AG09309 (cell line): ENCODE measurements around the gene ELMO3.

Experiments
- DNase-seq: peaks from one replicate; pipeline ENCODE4 v3.0.0-alpha.2; 2010; ENCODE audit warnings: low read depth
- H3K4me3 ChIP-seq: 2 replicates; pipeline ENCODE4 v1.5.1; 2011; ENCODE audit warnings: mild to moderate bottlenecking, low read depth, low read length, moderate library complexity; ENCODE audit not compliant: control insufficient read depth
- TF ChIP-seq, protein P1 (sequence below): IDR thresholded peaks from 2 replicates; pipeline ENCODE4 v1.5.1; 2011; ENCODE audit warnings: mild to moderate bottlenecking, low read depth, low read length, inconsistent platforms; ENCODE audit not compliant: insufficient read depth, control insufficient read depth; ENCODE audit errors: missing control alignments

ELMO3 gene

DNA sequence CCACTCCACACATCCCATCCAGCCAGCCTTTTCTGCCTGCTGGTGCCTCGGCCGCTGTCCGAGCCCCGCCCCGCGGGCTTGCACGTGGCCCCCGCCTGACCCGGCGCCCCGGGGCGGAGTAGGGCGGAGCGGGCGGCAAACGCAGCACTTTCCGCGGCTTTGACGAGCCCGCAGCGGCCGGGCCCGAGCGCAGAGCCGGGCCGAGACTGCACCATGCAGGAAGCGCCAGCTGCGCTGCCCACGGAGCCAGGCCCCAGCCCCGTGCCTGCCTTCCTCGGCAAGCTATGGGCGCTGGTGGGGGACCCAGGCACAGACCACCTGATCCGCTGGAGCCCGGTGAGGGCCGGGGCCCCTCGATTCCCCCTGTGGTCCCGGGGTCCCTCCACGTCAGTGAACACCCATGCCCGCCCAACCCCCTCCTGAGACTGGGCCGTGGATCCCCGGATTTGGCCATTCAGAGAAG is 34.3 kb upstream of the ELMO3 start, which contains the start of gene HSF4:
HSF4 (plus strand) TSS at position 147 of the 463 bp plus-strand sequence; CDS start at position 214, 67 bp downstream.
- no peak for DNase-seq
- H3K4me3 ChIP-seq = no peak within 1 kb of the TSS
- TF ChIP-seq, protein P1, sequence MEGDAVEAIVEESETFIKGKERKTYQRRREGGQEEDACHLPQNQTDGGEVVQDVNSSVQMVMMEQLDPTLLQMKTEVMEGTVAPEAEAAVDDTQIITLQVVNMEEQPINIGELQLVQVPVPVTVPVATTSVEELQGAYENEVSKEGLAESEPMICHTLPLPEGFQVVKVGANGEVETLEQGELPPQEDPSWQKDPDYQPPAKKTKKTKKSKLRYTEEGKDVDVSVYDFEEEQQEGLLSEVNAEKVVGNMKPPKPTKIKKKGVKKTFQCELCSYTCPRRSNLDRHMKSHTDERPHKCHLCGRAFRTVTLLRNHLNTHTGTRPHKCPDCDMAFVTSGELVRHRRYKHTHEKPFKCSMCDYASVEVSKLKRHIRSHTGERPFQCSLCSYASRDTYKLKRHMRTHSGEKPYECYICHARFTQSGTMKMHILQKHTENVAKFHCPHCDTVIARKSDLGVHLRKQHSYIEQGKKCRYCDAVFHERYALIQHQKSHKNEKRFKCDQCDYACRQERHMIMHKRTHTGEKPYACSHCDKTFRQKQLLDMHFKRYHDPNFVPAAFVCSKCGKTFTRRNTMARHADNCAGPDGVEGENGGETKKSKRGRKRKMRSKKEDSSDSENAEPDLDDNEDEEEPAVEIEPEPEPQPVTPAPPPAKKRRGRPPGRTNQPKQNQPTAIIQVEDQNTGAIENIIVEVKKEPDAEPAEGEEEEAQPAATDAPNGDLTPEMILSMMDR = no peak

DNA sequence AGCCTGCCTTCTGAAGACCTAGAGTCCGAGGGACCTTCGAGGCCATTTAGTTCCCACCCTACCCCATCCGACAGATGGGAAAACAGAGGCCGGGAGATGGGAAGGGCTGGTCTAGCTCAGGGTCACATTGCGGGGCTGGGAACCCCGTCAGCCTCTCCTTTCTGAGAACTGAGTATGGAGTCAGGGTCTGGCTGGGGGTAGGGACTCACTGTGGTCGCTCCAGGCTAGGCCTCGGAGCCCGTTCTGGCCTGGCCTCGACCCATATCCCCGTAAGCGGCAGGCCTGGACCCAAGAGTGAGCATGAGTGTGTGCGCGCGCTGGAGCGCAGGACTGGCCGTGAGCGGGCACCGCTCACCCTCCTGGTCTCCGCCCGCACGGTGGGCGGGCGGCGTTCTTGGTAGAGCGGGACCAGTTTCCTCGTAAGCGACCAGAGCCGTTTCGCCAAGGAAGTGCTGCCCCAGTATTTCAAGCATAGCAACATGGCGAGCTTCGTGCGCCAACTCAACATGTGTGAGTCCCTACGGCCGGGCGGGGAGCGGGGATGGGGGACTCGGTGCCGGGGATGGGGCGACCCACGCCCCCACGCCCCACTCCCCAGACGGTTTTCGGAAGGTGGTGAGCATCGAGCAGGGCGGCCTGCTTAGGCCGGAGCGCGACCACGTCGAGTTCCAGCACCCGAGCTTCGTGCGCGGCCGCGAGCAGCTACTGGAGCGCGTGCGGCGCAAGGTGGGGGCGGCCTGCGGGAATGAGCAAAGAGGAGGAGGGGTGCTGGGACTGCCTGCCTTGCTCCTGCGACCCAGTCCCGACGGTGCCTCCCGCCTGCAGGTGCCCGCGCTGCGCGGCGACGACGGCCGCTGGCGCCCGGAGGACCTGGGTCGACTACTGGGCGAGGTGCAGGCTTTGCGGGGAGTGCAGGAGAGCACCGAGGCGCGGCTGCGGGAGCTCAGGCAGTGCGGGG is 33.5 kb upstream of the ELMO3 start:
- H3K4me3 ChIP-seq = no peak overlapping the region
- TF ChIP-seq, protein P1 = no peak
- DNase-seq = no peak

DNA sequence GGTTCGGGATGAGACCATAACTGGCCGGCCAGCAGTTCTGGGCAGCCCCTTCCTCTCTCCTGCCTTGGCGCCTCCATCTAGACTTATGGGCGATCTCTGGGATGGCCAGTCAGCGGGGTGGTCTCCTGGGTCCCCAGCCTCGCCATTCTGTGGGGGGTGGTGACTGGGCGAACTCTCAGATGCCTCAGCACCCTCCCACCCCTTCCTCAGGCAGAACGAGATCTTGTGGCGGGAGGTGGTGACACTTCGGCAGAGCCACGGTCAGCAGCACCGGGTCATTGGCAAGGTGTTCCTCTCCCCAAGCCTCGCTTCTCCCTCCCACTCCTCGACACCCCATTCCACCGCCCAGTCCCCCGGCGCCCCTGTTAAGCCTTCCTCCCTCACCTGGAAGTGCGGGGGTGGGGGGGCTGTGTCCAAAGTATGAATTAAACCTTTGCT is 32.8 kb upstream of the ELMO3 start:
- TF ChIP-seq, protein P1 = no peak
- H3K4me3 ChIP-seq = no peak overlapping the region
- no peak for DNase-seq

DNA sequence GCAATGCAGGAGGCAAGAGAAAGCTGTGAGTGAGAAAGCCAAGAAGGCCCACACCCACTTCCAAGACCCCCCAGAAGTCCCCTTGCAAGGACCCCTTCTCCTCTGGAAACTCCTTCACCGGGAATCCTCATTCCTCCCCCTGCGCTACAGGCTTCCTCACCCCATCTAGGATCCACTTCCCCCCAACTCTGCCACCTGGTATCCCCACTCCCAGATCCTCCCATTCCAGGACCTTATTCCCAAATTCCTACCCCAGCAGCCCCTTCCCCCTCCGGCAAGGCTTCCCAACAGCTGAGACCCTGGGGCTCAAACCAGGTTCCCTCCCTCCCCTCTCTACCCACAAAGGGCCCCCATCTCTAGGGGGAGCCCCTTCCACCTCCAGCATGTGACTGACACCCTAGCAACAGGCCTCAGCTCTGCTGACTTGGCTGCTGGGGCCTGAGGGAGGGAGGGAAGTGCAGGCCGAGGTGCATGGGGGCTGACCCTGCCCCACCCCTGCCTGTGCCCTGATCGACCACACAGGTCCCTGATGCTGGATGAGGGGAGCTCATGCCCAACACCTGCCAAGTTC is 32.2 kb upstream of the ELMO3 start:
- no peak overlapping the region for H3K4me3 ChIP-seq
- TF ChIP-seq, protein P1 = no peak
- DNase-seq = no peak

DNA sequence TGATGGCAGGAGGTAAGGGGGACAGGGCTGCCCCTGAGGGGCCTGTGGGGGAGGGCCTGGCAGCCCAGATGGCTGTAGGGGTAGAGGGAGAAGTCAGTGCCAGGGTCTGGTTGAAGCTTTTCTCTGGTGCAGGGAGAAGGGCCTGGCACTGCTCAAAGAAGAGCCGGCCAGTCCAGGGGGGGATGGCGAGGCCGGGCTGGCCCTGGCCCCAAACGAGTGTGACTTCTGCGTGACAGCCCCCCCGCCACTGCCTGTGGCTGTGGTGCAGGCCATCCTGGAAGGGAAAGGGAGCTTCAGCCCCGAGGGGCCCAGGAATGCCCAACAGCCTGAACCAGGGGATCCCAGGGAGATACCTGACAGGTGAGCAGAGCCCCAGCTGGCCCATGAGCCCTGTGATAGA is 31.3 kb upstream of the ELMO3 start:
- H3K4me3 ChIP-seq = no peak overlapping the region
- TF ChIP-seq, protein P1 = no peak
- DNase-seq = no peak

DNA sequence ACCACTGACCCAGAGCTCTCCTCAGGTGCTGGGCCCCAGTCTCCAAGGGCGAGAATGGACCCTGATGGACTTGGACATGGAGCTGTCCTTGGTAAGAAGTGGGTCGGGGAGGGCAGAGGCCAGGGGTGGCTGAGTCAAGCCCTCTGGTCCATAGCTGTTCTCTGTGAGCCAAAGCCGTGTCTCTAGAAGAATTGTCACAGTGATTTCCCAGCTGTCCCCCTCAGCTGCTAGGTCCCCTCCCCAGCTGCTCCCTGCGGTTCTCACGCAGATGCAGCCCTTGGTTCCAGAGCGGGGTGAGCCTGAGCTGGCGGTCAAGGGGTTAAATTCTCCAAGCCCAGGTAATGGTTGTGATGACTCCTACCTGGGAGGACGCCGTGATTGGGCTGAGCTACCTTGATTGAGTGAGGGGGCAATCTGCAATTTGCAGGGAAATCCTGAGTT is 29.9 kb upstream of the ELMO3 start:
- TF ChIP-seq, protein P1 = no peak

More for the DNA sequence above, 29.9 kb upstream of the ELMO3 start:
- no peak for DNase-seq
- H3K4me3 ChIP-seq = no peak overlapping the region
